Measurements from ENCODE around the gene BCAR3.

BCAR3 gene

DNA sequence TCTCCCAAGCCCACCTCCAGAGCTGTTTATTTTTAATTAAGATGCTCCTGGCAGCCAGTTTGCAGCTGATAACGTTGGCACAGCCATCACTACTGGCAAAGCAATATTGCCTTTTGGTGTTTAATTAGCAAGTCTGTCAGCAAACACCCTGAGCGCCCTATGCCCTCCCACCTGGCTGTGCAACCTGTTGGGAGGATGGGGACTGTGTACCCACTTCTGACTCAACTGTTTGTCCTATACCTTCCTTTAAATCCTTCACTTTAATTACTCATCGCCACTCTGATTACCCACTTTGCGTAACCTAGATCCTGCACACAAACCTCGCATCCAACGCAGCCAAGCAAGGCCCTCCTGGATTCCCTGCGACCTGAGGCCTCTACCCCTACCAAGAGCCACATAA is 67.1 kb downstream of the BCAR3 start:
- no peak for DNase-seq

DNA sequence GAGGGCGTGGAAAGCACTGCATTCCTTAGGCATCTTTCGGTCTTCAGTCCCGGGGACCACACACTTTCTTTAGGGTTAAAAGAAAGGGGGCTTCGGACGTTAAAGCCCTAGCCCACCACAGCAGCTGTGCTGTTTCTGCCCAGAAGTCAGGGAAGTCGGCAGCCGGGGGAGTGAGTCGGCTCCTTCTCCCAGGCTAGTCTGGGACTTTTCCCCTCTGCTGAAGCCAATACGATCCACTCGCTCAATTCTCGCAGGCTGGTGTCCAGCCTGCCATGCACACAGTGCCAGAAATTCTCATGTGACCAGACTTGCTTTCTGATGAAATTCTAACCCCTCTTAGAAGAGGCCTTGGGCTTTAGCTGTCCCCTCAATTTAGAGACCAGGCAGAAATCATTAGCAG is 67.7 kb downstream of the BCAR3 start:
- no peak for DNase-seq

DNA sequence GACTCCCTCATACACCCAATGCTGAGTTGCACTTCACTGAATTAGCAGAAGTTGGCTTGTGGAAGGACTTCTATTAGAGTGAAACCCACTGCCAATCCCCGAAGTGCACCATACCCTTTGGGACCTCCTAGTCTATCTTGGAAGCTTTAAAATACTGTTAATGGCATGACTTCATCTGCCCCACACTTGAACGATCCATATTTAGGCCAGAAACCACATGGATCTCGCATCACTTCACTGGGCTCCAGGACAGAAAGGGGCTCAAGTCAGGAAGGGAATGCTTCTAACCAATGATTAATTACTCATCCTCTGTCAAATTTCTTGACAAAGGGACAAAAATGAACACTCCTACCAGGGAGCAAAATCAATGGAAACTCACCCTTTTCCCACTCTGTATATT is 69.1 kb downstream of the BCAR3 start:
- no peak for DNase-seq

DNA sequence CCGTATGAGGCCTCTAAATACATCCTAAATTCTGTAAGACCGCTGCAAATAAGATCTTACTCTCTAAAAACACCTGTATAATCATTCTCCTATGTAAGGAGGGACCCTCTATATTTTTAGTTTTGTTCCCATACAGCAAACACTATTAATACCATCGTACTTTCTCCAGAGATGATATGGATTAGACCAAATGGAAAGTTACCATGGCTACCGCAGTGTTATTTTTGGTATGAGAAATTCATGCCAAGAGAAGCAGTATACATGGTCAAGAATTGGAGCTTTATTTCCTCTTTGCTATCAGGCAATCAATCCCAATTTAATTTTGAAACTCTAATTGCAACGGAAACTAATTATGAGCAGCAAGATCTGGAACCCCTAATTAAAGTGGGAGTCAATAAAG is 70.0 kb downstream of the BCAR3 start:
- DNase-seq = no peak

DNA sequence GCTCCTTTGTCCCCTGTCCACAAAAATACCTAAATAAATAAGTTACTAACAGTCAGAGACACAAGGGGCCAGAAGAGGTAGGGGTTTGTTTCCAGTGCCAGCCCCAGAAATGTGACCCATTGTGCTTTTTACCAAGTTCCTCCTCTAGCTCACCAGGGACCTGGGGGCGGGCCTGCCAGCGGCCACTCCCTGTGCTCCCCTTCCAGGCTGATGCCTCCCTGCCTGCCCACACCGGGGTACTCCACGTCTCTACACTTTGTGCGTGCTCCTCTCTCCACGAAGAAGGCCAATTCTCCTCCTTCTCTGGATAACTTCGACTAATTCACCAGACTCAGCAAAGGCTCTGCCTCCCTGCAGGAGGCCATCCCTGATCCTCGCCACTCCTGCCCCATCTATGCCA is 72.1 kb downstream of the BCAR3 start:
- no peak for DNase-seq

DNA sequence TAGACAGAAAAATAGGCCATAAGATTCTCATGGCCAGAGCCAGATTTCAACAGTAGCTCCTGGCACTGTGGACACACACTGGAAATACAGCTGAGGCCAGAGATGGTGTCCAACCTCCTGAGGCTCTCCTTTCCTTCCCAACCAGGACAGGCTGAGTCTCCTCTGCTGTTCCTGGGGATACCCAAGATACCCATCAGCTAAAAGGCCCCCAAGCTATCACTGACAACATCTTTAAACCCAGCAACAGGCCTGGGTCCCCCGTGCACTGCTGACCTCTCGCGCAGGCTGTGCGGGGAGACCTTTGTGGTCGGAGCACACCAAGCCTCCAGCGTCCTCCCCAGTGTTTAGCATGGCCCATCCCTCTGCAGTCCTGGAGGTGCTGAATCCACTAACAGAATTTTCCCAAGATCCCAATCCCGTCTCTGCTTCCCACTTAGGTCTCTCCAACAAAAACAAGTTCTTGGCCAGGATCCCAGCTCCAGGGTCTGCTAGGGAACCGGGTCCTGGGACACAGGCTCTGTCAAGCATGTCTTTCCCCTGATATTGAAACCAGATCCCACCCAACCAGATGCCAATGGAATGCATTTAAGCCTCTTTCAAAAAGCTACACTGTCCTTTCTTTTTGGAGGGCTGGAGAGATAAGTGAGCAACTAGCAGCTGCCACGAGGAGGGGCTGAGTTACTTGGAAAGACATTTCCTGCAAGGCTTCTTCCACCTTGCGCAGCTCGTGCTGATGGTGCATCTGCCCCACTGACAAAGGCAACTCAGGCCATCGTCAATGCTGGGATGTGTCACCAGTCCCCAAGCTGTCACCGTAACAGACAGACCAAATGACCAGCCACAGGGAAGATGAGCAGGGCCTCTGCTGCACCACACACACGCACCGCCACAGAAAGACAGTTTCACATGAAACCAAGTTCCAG is 73.2 kb downstream of the BCAR3 start:
- DNase-seq = no peak

DNA sequence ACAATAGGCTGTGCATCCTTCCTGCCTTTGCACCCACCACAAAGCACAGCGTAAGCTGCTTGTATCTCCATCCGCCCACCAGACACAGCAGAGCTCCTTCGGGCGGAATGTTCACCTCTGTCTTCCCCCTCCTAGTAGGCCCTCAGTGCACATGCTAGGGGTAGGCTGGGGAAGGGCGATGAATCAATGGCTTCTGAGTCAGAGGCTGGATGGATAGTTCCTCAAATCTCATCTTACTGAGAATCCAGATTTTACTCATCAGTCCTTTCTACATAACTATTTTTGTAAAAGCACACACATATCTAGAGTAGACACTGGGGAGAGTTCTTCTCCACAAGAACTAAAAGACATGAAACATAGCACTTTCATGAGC is 73.8 kb downstream of the BCAR3 start:
- no peak for DNase-seq

DNA sequence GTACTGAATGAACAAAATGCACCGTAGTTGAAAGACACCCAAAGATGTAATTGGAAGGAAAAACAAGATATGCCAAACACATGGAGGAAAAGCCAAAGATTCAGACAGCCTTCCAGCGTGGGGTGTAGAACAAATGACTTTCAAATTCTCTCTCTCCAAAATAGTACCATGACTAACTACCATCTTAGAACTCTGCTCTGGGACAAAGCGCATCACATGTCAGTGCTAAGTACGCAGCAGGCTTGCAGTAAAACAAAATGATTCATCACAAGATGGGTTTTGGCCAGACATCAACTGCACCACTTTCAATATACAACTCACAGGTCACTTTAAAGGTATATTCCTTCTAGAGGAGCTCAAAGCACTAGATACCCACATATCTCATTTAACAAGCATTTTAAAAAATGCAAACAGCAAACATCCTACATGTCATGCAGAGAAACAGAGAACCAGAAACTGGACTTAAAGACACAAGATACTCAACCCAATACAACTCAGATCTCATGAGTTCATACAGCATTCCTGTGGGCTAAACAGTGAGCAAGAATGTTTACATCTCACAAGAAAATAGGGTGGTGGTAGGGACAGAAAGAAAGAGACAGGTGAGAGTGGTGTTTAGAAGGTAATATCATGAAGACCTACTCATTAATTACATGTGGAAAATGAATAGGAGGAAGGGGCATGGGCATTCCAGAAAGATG is 75.7 kb downstream of the BCAR3 start:
- no peak for DNase-seq

DNA sequence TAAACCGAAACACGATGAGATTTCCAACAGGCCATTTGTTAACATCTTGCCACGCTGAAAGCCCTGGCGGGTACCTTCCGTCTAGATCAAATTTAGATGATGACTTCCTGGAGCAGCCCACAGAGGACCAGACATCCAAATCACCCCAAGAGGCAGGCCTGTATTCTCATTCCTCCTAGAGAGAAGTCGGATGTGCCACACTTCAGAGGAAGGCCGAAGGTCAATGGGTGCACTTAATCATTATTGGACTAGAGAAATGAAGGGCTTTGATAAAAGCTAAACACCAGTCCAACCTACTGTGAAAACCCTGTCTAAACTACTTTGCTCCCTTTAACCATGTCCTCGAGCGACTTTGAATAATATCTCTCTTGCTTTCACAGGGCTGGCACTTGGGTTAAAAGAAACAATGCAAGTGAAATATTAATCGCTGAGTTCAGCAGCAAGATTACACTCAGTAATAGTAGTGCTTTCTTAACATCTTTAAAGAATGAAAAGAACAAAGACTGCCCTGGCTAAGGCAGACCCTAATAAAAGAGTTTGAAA is 76.5 kb downstream of the BCAR3 start:
- DNase-seq = peak; percentile 29

DNA sequence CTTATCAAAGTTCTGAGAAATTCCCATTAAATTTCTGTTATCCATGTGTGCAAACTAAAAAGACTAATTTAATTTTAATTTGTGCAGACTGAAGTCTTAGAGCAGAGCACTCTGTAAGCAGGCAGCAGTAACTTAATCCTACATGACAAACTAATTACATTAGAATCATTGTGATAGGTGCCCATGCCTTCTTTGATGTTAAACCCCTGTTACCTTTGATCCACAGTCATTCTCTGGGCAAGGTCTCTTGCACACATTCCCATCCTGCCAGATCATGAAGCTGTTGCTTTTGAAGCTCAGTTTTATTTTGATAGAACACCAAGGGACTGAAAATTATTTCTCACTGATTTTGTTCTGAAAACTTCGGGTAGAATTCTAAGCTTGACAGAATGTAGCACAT is 77.2 kb downstream of the BCAR3 start:
- DNase-seq = no peak

DNA sequence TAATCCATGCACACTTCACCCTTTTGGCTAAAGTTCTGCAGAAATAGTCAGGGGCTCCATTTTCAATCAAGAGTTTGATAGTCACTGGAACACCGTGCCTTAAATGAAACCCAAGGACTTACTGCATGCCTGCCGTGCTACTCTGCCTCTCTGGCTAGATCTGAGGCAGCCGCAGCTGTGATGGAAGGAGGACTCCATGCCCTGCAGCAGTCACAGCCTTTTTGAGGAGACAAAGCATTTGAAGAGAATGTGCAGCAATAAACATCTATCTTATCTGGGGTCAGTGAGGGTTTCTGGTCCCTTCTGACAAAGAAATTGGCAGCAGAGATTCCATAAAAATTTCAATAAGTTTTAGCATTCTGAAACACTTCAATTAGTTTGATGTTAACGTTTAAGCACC is 78.0 kb downstream of the BCAR3 start:
- no peak for DNase-seq

DNA sequence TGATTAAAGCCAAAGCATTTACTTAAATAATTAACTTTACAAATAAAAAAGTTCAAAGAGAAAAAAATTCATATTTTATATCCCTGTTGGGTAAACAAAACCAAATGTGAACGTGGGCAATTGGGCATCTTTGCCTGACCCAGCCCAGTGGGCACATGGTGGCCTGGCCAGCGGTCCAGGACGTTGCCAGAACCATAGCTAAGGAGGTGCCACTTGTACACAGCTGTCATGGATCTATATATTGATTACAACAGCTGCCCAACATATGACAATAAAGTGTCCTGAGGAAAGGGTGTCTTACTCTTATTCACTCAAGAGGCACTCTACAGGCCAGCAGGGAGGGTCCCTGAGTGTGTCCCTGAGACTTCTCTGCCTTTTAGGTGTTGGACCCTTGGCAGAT is 78.5 kb downstream of the BCAR3 start:
- no peak for DNase-seq

DNA sequence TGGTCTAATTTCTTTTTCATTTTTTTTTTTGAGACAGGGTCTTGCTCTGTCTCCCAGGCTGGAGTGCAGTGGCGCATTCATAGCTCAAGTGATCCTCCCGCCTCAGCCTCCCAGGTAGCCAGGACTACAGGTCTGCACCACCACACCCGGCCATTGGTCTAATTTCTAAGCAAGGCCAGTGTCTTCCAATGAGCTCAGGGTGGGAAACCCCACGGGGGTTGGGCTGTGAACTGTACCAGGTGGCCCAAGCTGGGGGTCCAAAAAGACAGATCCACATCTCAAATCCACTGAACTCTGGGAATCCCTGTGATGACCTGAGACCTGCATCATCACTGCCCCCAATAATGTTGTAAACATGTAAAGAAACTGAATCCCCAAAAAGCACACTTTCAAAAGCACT is 79.5 kb downstream of the BCAR3 start:
- no peak for DNase-seq

DNA sequence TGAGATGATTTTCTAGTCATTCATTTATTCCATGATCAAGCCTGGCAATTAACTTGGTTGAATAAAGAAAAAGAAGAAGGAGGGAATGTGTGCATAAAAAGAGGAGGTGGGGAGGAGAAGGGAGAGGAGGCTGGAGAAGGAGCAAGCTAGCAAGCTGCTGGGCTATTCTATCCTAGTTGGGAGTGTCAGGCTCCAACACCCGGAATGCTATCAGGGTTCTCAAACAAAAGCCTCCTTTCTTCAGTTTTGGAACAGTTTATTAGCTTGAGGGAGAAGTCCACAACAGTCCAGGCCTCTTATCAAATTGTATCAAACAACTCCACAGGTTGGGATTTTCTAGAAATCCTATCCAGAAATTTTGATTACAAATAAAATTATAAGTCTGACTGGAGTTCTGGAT is 80.0 kb downstream of the BCAR3 start:
- DNase-seq = no peak

DNA sequence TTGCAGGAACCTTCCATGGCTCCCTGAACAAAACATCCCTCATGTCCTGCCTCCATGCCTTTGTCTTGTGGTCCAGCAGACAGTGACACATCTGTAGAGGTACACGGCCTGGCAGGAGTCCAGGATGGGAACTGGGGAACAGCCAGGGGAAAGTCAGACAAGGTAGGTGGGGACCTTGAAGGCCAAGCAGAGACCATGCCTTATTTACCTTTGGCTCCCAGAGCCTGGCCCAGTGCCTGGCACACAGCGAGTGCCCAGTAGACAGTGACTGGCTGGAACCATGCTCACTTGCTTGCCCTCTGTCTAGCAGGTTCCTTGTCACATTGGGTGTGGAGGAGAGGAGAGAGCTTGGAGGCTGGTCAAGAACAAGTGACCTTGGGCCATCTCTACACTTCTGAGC is 81.0 kb downstream of the BCAR3 start:
- DNase-seq = no peak

DNA sequence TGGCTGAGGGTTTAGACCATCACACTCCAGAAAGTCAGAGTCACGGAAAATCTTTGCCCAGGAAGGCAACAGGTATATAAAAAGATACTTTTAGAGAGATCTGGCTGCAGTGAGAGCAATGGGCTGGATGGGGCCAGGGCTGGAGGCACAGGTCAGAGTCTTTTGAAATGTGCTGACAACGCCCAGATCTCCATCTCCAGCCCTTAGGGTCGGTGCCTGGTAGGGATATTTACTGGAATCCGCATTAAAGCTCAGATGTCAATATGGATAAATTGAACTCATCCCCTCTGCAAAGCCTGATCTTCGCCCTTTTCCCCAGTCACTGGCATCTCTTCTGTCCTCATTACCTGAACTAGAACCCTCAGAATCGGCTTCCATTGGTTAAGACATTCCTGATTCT is 82.2 kb downstream of the BCAR3 start:
- no peak for DNase-seq

DNA sequence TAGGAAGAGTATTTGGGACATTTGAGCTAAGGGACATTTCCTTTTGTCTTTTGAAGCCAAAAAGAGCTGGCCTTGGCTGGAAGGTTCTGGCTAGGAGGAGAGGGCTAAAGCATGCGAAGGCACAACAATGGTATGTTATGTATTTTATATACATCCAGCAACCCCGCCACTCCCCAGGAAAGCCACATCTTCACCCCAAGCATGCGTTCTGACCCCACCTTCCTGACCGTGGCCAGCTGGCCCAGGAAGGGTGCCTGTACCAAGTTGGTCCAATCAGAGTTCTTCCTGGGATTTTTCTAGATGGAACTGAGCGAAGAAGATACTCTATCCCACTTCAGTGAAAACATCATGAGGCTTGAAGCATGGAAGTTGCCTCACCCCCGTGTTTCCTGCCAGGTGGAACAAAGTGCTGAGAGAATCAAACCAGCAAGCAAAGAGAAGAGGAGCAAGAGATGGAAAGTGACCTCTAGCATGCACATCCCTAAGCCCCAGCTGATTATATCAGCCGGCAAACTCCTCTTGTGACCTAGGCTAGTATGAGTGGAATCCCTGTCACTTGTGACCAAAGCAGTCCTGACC is 82.7 kb downstream of the BCAR3 start:
- DNase-seq = no peak

DNA sequence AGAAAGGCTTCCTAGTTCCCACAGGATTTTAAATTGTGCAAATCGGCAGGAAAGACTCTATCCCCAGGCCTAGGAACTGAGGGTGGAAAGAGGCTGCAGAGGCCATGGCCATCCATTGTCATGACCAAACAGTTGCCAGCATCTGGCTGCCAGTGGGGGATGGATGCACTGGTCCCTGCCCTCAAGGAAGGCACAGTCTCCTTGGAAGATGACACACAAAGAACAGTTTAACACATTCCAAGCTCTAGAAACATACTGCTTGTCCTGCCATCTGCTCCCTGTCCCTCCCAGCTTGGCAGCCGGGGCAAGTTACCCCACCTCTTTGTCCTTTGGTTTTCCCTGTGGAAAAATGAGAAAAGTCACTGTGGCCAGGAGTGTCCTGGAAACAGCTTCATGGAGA is 83.2 kb downstream of the BCAR3 start:
- no peak for DNase-seq

DNA sequence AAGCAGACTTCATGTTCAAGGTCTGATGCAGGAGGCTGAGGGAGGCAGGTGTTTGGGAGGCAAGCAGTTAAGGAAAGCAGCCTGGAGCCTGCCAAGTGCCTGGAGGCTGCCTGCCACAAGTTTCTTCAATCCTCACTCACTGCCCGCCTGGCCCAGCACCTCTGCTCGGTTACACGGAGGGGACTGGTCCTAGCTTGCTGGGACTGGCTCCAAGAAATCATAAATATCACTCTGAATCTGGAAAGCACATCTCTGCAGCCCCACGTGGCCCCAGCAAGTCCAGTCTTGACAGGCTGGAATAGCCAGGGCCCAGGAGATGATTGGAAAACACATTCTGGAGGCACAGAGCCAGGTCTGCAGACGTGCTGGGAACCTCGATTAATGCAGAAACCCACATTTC is 83.9 kb downstream of the BCAR3 start:
- DNase-seq = no peak

DNA sequence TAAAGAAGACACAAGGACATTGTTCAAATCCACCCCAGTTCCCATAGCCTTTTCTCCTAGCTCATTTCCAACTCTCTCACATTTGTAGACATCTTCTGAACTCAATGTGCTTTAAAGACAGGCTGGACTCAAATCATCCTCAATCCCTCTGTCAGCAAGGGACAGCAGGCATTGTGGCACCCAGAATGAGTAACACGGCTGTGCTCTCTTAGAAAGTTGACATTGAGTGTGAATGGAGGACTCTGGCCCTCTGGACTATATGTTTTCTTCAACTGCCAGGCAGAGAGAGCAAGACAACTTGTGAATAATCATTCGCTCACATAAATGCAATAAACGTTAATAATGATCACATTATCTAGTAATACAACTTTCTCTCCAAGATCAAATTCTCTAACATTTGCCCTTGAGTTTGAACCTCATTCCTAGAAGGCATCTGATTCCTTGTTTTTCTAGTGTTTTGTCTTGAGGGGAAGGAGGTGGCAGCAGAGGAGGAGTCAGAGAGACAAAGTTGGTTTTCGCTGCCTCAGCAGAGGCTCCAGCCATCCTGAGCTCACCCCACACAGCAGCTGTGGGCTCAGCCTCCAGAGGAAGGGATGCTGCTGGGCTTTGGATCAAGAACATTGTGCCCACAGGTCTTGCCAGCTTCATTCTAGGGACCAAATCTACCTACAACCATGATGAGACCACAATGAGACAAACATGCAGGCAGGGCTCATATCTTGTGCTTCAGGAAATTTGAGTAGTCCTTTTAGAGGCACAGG is 85.1 kb downstream of the BCAR3 start:
- DNase-seq = no peak

DNA sequence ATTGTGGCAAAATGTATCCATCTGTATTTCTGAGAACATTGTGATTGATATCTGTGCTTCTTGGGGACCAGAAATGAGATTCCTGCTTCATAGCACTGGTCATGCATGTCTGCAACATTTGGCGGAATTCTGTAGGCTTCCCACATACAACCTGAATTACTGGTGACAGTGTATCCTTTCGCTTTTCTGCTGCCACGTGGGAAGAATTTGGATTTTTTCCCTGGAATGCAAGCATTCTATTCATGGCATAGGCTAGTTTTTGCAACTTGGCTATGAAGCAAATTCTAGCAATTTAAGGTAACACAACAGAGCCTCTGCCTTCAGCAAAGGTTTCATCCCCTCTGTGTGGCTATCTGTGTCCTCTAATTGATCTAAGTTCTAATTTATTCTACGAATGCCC is 85.9 kb downstream of the BCAR3 start:
- DNase-seq = no peak

DNA sequence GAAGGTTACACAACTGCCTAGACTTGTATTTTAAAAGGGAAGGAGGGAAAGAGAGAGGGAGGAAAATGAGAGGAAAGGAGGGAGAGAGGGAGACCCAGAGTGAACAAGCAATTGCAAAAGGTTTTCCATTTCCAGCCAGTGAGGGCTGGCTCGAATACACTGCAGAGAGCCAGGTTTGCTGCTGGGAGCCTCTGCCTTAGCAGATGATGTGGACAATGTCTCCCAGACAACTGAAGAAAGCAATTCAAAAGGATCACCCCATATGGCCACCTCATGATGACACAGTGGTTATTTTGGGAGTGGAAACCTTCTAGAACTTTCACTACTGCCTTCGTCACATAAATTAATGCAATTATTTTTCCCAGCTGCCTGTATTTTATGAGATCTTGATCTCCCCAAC is 86.4 kb downstream of the BCAR3 start:
- DNase-seq = no peak

DNA sequence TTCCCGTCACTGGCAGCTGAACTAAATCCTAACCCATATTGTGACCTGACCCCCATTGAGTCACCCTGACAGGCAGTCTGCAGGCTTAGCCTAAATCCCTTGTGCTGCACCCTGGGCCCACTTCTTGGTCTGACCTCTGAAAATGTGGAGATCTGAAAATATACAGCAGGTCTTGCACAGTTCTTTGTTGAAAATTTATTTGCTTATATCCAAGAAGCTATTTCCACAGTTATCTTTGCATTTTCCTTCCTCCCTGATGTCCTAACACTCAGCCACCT is 87.1 kb downstream of the BCAR3 start:
- no peak for DNase-seq
